ENCODE measurements around the gene ALG12.

GRCh38 chr22:49906799-49907290, 11.4 kb downstream of the ALG12 start:
- TF ChIP-seq CTCF (IDR thresholded peaks at IDR 0.05; ENCODE audit: insufficient read depth, low read depth, low read length) (no peak), EZH2 (IDR thresholded peaks at IDR 0.05; ENCODE audit: insufficient read depth, low read length) (no peak)
